ENCODE results near the gene IGFBP5. TPM values are rescaled to one million over a fixed set of nuclear protein-coding genes. Genes with fewer than 3 reads are reported as not detected.

The IGFBP5 gene
- total and polyA plus RNA-seq, 10 donors: 5.0 to 114 (median 28.9) TPM

DNA sequence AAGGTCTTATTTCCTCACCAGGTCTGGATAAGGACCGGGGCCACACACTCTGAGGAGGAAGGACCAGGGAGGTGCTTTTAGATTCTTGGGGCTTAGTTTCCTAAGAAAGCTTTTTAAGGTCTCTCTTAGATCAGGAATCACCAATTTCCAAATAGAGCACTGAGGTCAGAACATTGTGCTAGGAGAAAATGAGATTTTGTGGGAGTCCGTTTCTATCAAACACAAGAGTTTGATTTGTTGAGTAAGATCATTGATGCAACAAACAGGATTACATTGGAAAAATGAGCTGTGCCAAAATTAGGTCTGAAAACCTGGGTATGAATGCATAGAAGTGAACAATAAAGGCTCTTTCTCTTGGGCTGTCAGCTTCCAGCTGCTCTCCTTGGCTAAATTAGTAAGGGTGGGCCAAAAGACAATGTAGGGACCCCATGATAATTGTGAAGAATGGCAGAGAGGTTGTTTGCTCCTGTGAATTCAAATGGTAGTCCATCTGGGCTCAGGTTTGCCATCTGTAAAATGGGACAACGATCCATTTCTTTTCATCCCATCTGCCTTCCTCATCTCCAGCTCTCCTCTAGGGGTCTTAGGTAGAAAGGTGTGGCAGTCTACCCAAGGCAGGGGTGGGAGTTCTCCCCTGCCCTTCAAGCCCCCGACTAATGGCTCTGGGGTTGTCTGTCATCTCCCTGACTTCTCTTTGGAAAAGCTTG is 42.1 kb downstream of the IGFBP5 start:
- Histone ChIP-seq H3K36me3 (peaks cover 0 to 11% (median 0%) of the 10 kb centered on the region in 6 donors), H3K9me3 (no peaks in the 10 kb centered on the region), H3K4me1 (peaks cover 0 to 38% (median 3%) of the 10 kb centered on the region in 6 donors), H3K4me3 (no peak overlapping the region), H3K27ac (peak overlapping the region in 3 of 8 donors; percentile 14 to 56 (median 18)), H3K27me3 (replicated peaks in 1 of 7) (no peaks in the 10 kb centered on the region)
- DNase-seq: peak; percentile 4
- TF ChIP-seq, protein P1, sequence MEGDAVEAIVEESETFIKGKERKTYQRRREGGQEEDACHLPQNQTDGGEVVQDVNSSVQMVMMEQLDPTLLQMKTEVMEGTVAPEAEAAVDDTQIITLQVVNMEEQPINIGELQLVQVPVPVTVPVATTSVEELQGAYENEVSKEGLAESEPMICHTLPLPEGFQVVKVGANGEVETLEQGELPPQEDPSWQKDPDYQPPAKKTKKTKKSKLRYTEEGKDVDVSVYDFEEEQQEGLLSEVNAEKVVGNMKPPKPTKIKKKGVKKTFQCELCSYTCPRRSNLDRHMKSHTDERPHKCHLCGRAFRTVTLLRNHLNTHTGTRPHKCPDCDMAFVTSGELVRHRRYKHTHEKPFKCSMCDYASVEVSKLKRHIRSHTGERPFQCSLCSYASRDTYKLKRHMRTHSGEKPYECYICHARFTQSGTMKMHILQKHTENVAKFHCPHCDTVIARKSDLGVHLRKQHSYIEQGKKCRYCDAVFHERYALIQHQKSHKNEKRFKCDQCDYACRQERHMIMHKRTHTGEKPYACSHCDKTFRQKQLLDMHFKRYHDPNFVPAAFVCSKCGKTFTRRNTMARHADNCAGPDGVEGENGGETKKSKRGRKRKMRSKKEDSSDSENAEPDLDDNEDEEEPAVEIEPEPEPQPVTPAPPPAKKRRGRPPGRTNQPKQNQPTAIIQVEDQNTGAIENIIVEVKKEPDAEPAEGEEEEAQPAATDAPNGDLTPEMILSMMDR (IDR thresholded peaks at IDR 0.05 in 8 of 11, conservative IDR thresholded peaks at IDR 0.05 in 3 of 11): no peak
- TF ChIP-seq POLR2A (IDR thresholded peaks at IDR 0.05) (no peak), POLR2AphosphoS5 (IDR thresholded peaks at IDR 0.05) (no peak)
- intact Hi-C loops (cut with DNase I; ENCODE audit: low total_unique reads): no loop called here
- WGBS, 5 donors: 80 to 94% (median 89%) methylated on average over 4 of the region's 4 CpGs

DNA sequence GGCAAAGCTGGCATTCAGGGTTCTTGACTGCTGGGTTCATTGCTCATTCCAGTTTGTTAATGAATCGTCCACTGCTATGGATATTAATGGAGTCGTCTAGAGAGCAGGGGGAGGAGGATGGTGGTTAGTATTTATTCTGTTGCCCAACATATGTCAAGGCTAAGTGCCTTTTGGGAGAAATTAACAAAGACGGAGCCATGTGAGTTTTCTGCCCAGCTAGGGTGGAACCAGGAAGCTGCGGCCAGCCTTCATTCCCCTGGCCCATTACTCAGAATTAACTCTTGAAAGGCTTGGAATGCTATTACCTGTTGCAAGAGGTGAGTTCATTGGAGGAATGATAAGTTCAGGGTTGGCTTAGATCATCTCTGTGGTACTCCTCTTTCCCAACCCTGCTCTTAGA is 42.8 kb downstream of the IGFBP5 start:
- DNase-seq: no peak
- intact Hi-C loops (cut with DNase I; ENCODE audit: low total_unique reads): no loop called here
- Histone ChIP-seq H3K36me3 (peaks cover 0 to 11% (median 0%) of the 10 kb centered on the region in 6 donors), H3K9me3 (no peaks in the 10 kb centered on the region), H3K27me3 (replicated peaks in 1 of 7) (no peaks in the 10 kb centered on the region), H3K4me1 (peaks cover 0 to 38% (median 3%) of the 10 kb centered on the region in 6 donors), H3K27ac (peak overlapping the region in 2 of 8 donors; percentile 6 to 56), H3K4me3 (no peak overlapping the region)
- WGBS, 5 donors: 53 to 71% (median 65%) methylated on average over 4 of the region's 4 CpGs
- TF ChIP-seq POLR2AphosphoS5 (IDR thresholded peaks at IDR 0.05): no peak

DNA sequence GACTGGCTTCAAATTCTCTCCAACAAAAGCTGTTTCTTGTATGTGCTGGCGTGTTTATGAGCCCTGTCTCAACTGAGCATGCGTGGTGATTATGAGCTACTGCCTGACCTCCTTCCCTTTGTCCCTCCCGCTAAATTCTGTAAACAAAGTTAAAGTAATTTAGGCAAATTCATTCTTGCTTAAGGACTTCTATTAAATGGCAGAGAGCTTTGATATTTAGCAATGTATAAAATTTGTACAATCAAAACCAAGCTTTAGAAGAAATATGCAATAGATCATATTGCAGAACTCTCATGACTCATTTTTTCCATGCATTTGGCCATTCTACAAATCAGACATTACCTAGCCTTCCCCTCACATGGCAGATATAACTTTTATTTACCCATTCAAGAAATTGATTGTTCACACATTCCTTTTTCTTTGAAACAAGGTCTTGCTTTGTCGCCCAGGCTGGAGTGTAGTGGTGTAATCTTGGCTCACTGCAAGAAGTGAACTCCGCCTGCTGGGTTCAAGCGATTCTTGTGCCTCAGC is 43.9 kb downstream of the IGFBP5 start:
- TF ChIP-seq POLR2AphosphoS5 (IDR thresholded peaks at IDR 0.05) (no peak), POLR2A (IDR thresholded peaks at IDR 0.05) (no peak)
- TF ChIP-seq, protein P1 (IDR thresholded peaks at IDR 0.05 in 8 of 11, conservative IDR thresholded peaks at IDR 0.05 in 3 of 11): no peak
- H3K27me3 ChIP-seq (replicated peaks in 1 of 7): no peaks in the 10 kb centered on the region
- H3K4me1 ChIP-seq: peaks cover 0 to 38% (median 3%) of the 10 kb centered on the region in 6 donors
- H3K36me3 ChIP-seq: peaks cover 0 to 5% (median 0%) of the 10 kb centered on the region in 6 donors
- no peaks in the 10 kb centered on the region for H3K9me3 ChIP-seq
- 84 to 96% (median 92%) methylated on average over 6 of the region's 6 CpGs for WGBS, 5 donors
- intact Hi-C loops (cut with DNase I; ENCODE audit: low total_unique reads): no loop called here
- no peak overlapping the region for H3K4me3 ChIP-seq
- H3K27ac ChIP-seq: no peak overlapping the region
- peak; percentile 39 for DNase-seq

DNA sequence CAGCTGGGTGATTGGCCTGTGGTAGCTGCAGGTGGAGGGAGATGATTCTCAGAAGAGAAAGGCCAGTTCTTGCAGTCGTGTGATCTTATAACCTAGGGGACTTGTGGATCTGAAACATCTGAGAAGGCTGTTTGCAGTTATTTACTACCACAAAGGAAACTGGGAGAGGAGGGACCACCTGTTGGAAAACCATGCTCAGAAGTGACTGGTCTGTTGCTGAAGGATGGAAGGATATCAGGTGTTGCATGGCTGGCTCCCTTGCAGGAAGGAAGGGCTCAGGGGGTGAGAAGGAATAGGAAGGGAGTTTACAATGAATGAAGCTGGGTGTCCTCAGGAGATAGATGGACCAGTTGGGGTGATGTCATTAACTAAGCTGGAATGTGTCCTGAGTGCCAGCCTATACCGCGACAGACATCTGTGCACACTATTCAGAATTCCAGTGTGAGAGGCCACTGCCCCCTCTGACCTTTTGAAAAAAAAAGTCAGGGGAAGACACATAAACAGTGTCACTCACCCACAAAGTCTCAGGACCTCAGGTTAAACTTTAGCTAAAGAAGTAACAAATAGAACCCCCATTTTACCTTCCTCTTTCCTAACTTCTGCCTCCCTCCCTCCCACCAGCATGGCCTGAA is 44.6 kb downstream of the IGFBP5 start:
- 73 to 87% (median 77%) methylated on average over 3 of the region's 3 CpGs for WGBS, 5 donors
- no peak overlapping the region for H3K27ac ChIP-seq
- H3K27me3 ChIP-seq (replicated peaks in 1 of 7): no peaks in the 10 kb centered on the region
- H3K4me1 ChIP-seq: peaks cover 0 to 38% (median 3%) of the 10 kb centered on the region in 6 donors
- DNase-seq: peak; percentile 10
- no peaks in the 10 kb centered on the region for H3K9me3 ChIP-seq
- no peak for TF ChIP-seq POLR2AphosphoS5 (IDR thresholded peaks at IDR 0.05)
- no peak for TF ChIP-seq POLR2A (IDR thresholded peaks at IDR 0.05)
- TF ChIP-seq, protein P1 (IDR thresholded peaks at IDR 0.05 in 8 of 11, conservative IDR thresholded peaks at IDR 0.05 in 3 of 11): no peak
- intact Hi-C loops (cut with DNase I; ENCODE audit: low total_unique reads): no loop called here
- no peak overlapping the region for H3K4me3 ChIP-seq
- H3K36me3 ChIP-seq: no peaks in the 10 kb centered on the region

All from spleen (tissue), 11 donors.